Measurements from ENCODE around the gene KCNJ11.
"Not testable (repeated sequence)": the region's sequence is repeated elsewhere in the genome, so short reads cannot be mapped to it uniquely, and the experiment has no call there.

The KCNJ11 gene

DNA sequence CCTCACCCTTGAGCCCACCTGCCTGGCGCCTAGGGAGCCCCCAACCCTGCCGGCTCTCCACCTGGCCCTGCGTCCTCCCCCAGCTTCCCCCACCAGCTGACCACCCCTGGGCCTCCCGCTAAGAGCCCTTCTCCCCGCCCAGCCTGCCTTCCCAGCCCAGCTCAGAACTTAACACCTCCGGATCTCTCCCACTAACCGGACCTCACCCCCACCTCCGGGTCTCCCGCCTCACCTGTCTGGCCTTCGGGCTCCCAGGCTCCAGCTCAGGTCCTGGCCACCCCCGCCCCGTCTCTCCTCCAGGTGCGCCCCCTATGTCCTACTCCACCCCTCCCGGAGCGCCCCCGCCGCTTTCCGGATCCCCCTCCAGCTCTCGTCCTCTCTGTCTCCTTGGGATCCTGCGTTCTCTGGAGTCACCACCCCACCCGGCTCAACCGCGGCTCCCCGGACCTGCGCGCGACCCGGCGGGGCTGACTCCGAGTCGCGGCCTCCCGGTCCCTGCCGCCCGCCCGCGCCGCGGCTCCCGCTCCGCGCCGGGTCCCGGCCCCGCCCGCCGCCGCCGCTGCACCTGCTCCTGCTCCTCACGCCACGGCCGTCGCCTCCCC is at the start of gene KCNJ11:
TSS of gene KCNJ11 (minus strand) at position 51 of the 602 bp plus-strand sequence. CDS start 568 bp downstream, outside the sequence.
- no peak for DNase-seq (ENCODE audit: low spot score)

- DNase-seq (ENCODE audit: low spot score), result no peak
Measured at GRCh38 chr11:17437366-17437765, 48.9 kb upstream of the KCNJ11 start.

- DNase-seq (ENCODE audit: low spot score), result no peak
Measured at GRCh38 chr11:17434108-17434507, 45.6 kb upstream of the KCNJ11 start.

DNA sequence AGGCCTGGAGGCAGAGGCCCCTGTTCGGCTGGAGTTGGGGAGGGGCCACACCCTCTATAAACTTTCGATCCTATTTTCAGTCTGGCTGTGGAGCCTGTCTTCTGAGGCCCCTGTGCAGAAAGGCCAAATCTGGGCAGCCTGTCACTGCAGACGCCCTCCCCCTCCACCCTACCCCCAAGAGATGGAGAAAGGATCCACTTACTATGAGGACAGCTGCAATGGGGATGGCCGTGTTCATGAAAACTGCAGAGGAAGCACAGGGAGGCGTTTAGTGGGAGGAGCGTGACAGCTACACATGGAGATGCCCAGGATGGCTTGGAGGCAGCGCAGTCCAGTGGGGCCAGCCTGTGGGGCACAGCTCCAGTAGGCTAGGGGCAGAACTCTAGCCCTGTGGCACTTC is 43.5 kb upstream of the KCNJ11 start:
- DNase-seq (ENCODE audit: low spot score), result no peak

GRCh38 chr11:17431139-17431538 is 42.7 kb upstream of the KCNJ11 start:
- DNase-seq (ENCODE audit: low spot score), result no peak

DNA sequence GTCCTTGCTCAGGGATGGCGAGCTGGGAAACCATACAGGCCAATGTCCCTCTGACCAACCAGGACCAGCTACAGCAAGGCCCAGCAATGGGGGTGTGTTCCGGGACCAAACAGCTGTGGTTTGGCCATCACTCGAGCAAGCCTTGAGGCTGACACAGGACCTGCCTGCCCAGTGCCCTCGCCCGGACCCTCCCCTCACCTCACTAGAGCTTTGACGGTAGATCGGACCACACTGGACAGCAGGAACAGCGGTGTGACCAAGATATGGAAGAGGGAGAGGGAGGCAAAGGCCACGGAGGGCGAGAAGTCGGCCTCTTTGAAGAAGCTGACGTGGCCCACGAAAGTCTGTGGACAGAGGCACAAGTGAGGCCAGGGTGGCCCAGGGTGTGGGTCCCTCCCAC is 42.2 kb upstream of the KCNJ11 start:
- DNase-seq (ENCODE audit: low spot score), result no peak

GRCh38 chr11:17428925-17429324 is 40.5 kb upstream of the KCNJ11 start:
- no peak for DNase-seq (ENCODE audit: low spot score)

DNA sequence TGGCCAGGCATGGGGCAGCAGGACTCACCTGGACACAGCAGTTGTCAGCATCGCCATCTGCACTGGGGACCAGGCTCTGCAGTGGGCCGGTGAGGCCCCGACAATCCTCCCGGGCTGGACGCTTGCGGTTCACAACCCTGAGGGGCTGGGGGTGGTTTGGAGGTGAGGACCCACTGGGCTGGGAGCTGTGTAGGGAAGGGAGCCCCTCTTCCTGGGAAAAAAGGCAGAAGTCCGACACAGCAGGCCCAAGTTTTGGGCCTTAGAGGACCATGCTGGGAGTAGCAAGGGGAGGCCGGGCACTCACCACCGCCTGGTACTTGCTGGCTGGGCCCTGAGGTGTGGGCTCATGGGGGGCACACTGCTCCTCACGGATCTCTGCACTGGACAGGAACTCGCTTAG is 39.8 kb upstream of the KCNJ11 start:
- DNase-seq (ENCODE audit: low spot score), result no peak

DNA sequence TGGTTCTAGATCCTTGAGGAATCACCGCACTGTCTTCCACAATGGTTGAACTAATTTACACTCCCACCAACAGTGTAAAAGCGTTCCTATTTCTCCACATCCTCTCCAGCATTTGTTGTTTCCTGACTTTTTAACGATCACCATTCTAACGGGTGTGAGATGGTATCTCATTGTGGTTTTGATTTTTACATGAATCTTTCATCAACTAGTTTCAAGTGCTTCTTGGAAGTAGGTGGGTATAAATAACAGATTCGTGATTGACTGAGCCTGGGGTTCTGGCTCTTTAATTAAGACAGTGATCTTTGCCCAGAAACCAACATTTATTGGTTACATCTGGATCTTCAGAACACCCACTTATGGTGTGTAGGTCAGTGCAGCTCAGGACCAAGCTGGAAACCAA is 37.8 kb upstream of the KCNJ11 start:
- DNase-seq (ENCODE audit: low spot score), result not testable (repeated sequence)

DNA sequence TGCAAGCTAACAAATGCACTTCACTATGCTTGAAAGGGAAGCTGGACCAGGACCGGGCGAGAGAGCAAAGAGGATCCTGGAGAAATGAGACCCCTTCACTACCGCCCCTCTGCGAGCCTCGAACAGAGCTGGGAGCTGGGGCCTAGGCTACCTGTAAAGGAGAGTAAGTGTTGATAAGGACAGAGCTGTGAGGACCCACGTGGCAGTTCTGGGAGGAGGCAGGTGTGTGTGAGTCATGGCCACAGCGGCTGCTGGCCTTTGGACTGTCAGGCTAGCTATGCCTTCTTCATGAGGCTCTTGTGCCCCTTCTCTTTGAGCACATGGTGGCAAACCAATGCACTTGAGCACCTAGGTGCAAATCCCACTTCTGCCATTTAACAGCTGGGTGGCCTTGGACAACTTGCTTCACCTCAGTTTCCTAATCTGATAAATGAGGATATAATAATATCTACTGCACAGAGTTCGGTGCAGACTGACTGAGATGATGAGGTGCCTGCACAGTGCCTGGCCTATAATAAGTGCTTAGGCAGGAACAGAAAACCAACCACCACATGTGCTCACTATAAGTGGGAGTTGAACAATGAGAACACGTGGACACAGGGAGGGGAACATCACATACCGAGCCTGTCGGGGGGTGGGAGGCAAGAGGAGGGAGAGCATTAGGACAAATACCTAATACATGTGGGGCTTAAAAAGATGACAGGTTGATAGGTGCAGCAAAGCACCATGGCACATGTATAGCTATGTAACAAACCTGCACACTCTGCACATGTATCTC is 35.3 kb upstream of the KCNJ11 start:
- DNase-seq (ENCODE audit: low spot score), result no peak

DNA sequence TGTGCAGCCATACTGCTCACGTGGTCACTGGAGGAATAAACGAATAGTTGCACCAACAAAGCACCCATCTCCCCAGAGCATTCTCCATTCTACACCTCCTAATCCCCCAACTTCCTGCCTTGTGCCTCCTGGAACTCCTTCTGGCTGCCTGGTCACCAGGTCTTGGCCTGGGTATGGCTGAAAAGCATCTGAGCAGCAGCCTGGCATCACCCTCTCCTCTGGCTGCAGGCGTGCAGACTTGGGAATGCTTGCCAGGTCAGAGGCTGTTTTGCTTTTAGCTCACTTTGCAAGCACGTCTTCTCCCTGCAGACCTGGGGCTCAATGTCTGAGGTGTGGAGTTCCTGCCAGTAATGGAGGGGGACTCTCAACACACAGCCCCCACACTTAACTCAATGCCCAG is 33.3 kb upstream of the KCNJ11 start:
- DNase-seq (ENCODE audit: low spot score), result no peak

GRCh38 chr11:17418444-17419081 is 30.1 kb upstream of the KCNJ11 start:
- no peak for DNase-seq (ENCODE audit: low spot score)

DNA sequence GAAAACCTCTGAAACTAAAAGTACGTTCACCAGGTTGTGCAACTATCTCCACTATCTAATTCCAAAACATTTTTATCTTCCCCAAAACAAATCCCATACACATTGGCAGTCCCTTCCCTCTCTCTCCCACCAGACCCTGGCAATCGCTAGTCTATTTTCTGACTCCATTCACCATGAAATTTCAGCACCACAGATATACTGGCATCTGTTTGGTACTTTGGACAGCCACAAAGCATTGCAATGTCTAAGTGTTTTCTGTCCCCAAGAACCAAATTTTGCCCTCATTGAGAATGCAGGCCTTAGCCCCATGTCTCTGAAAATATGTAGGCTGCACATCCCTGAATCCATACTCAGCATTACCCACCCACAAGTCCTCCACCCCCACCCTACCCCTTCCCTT is 28.0 kb upstream of the KCNJ11 start:
- no peak for DNase-seq (ENCODE audit: low spot score)

DNA sequence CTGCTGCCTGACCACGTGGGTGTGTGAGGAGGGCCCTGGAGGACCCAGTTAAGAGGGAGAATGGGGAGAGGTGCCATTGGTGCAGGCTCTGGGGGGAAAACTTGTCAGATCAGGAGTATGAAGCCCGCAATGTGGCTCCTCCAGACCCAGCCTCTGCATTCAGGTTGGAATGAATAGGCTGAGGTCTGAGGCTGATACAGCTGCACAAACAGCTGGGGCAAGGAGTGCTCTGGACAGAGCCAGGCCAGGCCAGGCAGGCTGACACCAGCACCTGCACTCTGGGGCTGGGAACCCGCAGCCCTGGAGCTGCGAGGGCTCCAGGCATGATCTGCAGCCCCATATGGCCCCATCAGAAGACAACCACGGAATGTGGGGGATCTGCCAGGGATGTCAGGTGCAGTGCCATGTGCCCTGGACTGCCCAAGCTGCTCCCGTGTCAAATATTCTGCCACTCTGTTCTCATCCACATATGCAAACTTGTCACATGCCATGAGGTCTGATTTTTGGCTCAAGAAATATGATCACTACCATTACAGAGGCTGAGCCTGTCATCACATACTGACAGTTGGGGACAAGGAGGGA is 27.2 kb upstream of the KCNJ11 start:
- no peak for DNase-seq (ENCODE audit: low spot score)

- no peak for DNase-seq (ENCODE audit: low spot score)
Measured at GRCh38 chr11:17414992-17415391, 26.5 kb upstream of the KCNJ11 start.

GRCh38 chr11:17414317-17414737 is 25.9 kb upstream of the KCNJ11 start:
- no peak for DNase-seq (ENCODE audit: low spot score)

GRCh38 chr11:17413414-17414316 is 25.2 kb upstream of the KCNJ11 start:
- DNase-seq (ENCODE audit: low spot score), result no peak

- DNase-seq (ENCODE audit: low spot score), result no peak
Measured at GRCh38 chr11:17412488-17413180, 24.2 kb upstream of the KCNJ11 start.

DNA sequence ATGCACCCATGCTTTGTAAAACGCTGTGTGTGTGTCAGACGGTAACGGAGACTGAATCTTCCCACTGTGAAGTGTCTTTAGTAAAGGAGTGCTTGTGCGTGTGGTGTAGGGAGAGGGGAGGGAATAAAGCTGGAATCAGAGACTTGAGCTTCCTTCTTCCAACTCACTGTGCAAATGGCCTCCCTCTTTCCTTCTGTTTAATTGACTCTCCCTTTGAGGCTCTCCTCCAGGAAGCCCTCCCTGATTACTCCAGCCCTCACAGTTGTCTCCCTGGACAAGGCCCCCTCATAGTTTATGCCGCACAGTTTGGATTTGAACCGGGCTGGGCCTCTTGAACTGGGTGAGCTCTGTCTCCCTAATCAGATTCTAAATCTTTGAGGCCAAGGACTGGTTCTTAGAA is 23.0 kb upstream of the KCNJ11 start:
- DNase-seq (ENCODE audit: low spot score), result no peak

- no peak for DNase-seq (ENCODE audit: low spot score)
Measured at GRCh38 chr11:17410606-17411379, 22.3 kb upstream of the KCNJ11 start.

Data from germinal center (tissue), 1 donor.